ENCODE results near the gene AP3B2.
A peak's percentile ranks its signal among the peaks of the same experiment; 100 is the strongest.

Gene AP3B2, protein sequence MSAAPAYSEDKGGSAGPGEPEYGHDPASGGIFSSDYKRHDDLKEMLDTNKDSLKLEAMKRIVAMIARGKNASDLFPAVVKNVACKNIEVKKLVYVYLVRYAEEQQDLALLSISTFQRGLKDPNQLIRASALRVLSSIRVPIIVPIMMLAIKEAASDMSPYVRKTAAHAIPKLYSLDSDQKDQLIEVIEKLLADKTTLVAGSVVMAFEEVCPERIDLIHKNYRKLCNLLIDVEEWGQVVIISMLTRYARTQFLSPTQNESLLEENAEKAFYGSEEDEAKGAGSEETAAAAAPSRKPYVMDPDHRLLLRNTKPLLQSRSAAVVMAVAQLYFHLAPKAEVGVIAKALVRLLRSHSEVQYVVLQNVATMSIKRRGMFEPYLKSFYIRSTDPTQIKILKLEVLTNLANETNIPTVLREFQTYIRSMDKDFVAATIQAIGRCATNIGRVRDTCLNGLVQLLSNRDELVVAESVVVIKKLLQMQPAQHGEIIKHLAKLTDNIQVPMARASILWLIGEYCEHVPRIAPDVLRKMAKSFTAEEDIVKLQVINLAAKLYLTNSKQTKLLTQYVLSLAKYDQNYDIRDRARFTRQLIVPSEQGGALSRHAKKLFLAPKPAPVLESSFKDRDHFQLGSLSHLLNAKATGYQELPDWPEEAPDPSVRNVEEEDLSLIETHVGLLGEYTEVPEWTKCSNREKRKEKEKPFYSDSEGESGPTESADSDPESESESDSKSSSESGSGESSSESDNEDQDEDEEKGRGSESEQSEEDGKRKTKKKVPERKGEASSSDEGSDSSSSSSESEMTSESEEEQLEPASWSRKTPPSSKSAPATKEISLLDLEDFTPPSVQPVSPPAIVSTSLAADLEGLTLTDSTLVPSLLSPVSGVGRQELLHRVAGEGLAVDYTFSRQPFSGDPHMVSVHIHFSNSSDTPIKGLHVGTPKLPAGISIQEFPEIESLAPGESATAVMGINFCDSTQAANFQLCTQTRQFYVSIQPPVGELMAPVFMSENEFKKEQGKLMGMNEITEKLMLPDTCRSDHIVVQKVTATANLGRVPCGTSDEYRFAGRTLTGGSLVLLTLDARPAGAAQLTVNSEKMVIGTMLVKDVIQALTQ

DNA sequence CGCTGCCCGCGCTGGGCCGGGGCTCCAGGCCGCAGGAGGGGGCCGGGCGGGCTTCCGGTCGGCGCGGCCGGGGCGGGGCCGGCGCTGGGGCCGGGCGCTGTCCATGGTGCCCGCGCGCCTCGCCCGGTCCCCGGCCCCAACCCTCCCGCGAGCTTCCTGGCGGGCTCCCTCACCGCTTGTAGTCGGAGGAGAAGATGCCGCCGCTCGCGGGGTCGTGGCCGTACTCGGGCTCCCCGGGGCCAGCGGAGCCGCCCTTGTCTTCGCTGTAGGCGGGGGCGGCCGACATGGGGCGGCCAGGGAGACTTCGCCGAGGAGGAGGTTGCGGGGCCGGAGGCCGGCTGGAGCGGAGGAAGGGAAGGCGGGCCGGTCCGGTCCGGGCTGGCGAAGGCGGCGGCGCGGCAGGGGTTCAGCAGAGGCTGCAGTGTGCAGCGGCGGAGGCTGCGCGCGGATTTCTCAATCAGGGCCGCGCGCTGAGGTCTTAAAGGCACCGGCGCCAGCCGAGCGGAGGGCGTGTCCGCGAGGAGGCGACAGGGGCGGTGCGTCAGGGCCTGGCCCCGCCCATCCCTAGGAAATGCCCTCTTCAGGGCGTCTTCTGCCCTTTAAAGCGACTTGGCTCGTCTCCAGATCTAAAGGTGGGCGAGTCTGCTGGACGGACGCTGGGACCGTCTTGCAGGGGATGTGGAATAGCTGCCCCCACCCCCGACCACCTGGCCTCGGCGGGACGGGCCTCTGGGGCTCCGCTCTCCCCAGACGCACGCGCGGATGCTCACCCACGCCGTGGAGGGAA is at the start of gene AP3B2:
TSS of gene AP3B2 (minus strand) at position 455 of the 787 bp plus-strand sequence. CDS start at position 286, 169 bp downstream.
- peak within 1 kb of the TSS; percentile 87 for H3K9ac ChIP-seq (ENCODE audit: low read depth, low read length)
- peaks cover 10% of the 10 kb centered on the region; the same call in 1 of the 2 replicates for H3K4me1 ChIP-seq (ENCODE audit: insufficient read depth, low read length)
- H3K9me3 ChIP-seq (ENCODE audit: control insufficient read depth, insufficient read depth, low read length): no peaks in the 10 kb centered on the region
- no peaks in the 10 kb centered on the region for H3K36me3 ChIP-seq (ENCODE audit: insufficient read depth, low read length)

DNA sequence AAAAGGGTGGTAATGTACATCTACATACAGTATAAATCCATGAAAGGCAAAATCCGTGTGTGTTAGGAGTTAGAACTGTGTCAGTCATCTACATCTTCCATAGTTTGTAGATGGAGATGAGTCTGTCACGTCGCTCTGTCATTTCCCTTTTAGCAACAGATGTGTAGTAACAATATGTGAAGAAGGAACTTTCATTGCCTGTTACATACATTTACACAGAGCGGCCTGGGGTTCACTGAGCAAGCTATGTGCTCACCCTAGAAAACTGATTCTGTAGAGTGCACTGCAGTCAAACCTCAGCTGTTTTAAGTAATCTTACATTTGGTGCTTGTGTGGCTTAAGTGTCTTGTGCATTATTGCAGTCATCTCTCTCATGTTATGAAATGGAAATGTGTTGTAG is 41.6 kb upstream of the AP3B2 start:
- H3K36me3 ChIP-seq (ENCODE audit: insufficient read depth, low read length): peaks cover 12% of the 10 kb centered on the region
- peaks cover 7% of the 10 kb centered on the region for H3K4me1 ChIP-seq (ENCODE audit: insufficient read depth, low read length)
- no peaks in the 10 kb centered on the region for H3K9me3 ChIP-seq (ENCODE audit: control insufficient read depth, insufficient read depth, low read length)
- H3K9ac ChIP-seq (ENCODE audit: low read depth, low read length): peak overlapping the region; percentile 64

- H3K4me1 ChIP-seq (ENCODE audit: insufficient read depth, low read length): peaks cover 7% of the 10 kb centered on the region
- H3K9ac ChIP-seq (ENCODE audit: low read depth, low read length): peak overlapping the region; percentile 64
- no peaks in the 10 kb centered on the region for H3K9me3 ChIP-seq (ENCODE audit: control insufficient read depth, insufficient read depth, low read length)
- peaks cover 12% of the 10 kb centered on the region for H3K36me3 ChIP-seq (ENCODE audit: insufficient read depth, low read length)
These were observed 41.1 kb upstream of the AP3B2 start for GRCh38 chr15:82750831-82751180.

DNA sequence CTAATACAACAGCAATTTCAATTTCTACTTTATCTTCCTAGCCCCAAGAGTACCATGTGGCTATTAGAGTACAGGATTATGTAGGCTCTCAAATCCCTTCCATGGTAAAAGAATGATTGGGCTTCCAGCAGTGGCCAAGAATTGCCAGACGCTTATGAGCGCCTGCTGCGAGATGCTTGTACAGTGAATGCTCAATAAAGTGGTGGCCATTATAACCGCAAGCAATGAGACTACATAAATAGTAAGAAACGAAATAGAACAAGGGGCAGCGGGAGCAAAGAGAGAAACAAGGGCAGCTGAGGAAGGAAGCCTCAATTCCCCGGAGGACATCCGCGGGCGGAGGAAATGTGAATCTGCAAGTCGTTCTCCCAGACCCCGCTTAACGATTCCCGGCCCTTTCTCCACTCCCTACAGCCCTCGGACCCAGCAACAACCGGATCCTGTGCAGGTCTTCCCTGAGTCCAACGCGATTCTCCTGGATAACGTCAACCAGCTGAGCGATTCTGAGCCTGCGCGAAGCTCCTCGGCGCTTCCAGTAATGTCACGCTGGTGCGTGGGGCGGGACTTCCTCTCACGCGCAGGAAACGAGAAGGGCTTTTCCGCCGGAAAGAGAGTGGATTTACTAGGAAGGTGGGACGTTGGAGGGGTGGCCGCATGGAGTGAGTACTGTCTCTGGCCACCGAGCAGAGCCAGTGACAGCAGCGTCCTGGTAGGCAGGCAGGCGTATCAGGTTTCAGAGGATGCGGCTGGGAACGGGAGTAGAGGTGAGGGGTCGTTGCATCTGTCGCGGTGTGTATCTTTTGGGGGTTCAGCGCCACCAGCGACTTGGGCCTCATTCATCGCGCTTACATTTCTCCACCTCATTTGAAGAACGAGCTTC is 40.5 kb upstream of the AP3B2 start:
- H3K4me1 ChIP-seq (ENCODE audit: insufficient read depth, low read length): peaks cover 7% of the 10 kb centered on the region
- peaks cover 12% of the 10 kb centered on the region for H3K36me3 ChIP-seq (ENCODE audit: insufficient read depth, low read length)
- H3K9ac ChIP-seq (ENCODE audit: low read depth, low read length): peak overlapping the region; percentile 64
- no peaks in the 10 kb centered on the region for H3K9me3 ChIP-seq (ENCODE audit: control insufficient read depth, insufficient read depth, low read length)

DNA sequence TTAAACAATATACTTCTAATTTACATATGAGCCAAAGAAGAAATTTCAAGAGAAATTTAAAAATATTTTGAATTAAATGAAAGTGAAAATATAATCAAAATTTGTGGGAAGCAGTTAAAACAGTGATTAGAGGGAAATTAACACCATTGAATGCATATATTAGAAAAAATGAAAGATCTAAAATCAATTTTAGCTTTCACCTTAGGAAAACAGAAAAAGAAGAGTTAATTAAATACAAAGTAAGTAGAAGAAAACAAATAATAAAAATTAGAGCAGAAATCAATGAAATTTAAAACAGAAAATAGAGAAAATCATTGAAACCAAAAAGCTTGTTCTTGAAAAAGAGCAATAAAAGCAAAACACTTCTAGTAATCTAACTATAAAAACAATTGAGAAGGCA is 38.6 kb upstream of the AP3B2 start:
- H3K9ac ChIP-seq (ENCODE audit: low read depth, low read length): no peak overlapping the region
- no peaks in the 10 kb centered on the region for H3K9me3 ChIP-seq (ENCODE audit: control insufficient read depth, insufficient read depth, low read length)
- H3K4me1 ChIP-seq (ENCODE audit: insufficient read depth, low read length): peaks cover 7% of the 10 kb centered on the region
- 0 out of 2 replicates have a peak, but pooled peaks cover 4% of the 10 kb centered on the region for H3K36me3 ChIP-seq (ENCODE audit: insufficient read depth, low read length)

DNA sequence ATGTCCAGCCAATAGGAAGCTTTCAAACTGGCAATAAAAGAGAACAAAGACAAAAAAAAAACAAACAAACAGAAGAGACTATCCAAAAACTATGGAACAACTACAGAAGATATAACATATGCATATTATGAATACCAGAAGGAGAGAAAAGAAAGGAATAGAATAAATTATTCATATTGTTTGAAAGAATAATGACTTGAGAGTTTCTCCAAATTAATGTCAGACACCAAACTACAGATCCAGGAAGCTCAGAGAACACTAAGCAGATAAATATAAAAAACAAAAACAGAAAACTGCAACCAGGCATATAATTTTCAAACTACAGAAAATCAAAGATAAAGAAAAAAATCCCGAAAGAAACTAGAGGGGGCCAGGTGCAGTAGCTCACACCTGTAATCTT is 34.1 kb upstream of the AP3B2 start:
- H3K36me3 ChIP-seq (ENCODE audit: insufficient read depth, low read length): no peaks in the 10 kb centered on the region

GRCh38 chr15:82742134-82742533 is 32.5 kb upstream of the AP3B2 start:
- Histone ChIP-seq H3K9me3 (ENCODE audit: control insufficient read depth, insufficient read depth, low read length) (no peaks in the 10 kb centered on the region), H3K4me1 (ENCODE audit: insufficient read depth, low read length) (peaks cover 13% of the 10 kb centered on the region), H3K36me3 (ENCODE audit: insufficient read depth, low read length) (no peaks in the 10 kb centered on the region), H3K9ac (ENCODE audit: low read depth, low read length) (no peak overlapping the region)

More for the DNA sequence above, 34.1 kb upstream of the AP3B2 start:
- Histone ChIP-seq H3K9ac (ENCODE audit: low read depth, low read length) (no peak overlapping the region), H3K9me3 (ENCODE audit: control insufficient read depth, insufficient read depth, low read length) (no peaks in the 10 kb centered on the region), H3K4me1 (ENCODE audit: insufficient read depth, low read length) (peaks cover 13% of the 10 kb centered on the region)

DNA sequence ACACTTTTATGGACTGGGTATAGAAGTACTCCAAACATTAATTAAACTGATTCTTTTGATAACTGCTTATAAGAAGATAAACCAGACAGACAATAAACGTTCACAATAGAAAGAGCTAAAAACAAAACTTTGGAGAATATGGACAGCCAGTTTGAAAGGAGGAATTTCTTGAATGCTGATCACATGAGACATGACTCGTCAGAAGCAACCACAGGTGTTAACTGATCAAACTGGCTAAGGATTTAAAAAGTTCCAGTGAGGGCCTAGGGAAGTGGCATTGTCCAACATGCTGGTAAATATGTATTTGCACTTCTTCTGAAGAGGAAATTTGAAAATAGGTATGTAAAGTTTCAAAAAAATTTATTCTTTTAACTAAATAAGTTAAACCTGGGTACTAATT is 29.4 kb upstream of the AP3B2 start:
- Histone ChIP-seq H3K36me3 (ENCODE audit: insufficient read depth, low read length) (no peaks in the 10 kb centered on the region; the same call in 1 of the 2 replicates), H3K9ac (ENCODE audit: low read depth, low read length) (no peak overlapping the region), H3K9me3 (ENCODE audit: control insufficient read depth, insufficient read depth, low read length) (no peaks in the 10 kb centered on the region), H3K4me1 (ENCODE audit: insufficient read depth, low read length) (peaks cover 13% of the 10 kb centered on the region)

DNA sequence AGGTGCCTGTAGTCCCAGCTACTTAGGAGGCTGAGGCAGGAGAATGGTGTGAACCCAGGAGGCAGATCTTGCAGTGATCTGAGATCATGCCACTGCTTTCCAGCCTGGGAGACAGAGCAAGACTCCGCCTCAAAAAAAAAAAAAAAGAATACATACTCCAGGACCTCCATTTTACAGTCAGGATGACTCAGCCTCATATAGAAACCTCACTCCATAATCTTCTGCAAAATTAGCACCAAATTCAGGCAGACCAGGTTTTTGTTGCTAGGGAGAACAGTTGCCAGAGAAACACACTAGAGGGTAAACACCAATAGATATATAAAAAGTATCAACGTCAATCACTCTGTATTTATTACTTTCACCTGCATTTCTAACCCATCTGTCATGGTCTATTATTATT is 28.3 kb upstream of the AP3B2 start:
- peaks cover 13% of the 10 kb centered on the region for H3K4me1 ChIP-seq (ENCODE audit: insufficient read depth, low read length)
- no peaks in the 10 kb centered on the region for H3K9me3 ChIP-seq (ENCODE audit: control insufficient read depth, insufficient read depth, low read length)
- H3K9ac ChIP-seq (ENCODE audit: low read depth, low read length): no peak overlapping the region
- H3K36me3 ChIP-seq (ENCODE audit: insufficient read depth, low read length): no peaks in the 10 kb centered on the region; the same call in 1 of the 2 replicates

- Histone ChIP-seq H3K9me3 (ENCODE audit: control insufficient read depth, insufficient read depth, low read length) (no peaks in the 10 kb centered on the region), H3K9ac (ENCODE audit: low read depth, low read length) (no peak overlapping the region), H3K4me1 (ENCODE audit: insufficient read depth, low read length) (no peaks in the 10 kb centered on the region), H3K36me3 (ENCODE audit: insufficient read depth, low read length) (no peaks in the 10 kb centered on the region; the same call in 1 of the 2 replicates)
These were observed 21.9 kb upstream of the AP3B2 start for GRCh38 chr15:82731527-82731926.

DNA sequence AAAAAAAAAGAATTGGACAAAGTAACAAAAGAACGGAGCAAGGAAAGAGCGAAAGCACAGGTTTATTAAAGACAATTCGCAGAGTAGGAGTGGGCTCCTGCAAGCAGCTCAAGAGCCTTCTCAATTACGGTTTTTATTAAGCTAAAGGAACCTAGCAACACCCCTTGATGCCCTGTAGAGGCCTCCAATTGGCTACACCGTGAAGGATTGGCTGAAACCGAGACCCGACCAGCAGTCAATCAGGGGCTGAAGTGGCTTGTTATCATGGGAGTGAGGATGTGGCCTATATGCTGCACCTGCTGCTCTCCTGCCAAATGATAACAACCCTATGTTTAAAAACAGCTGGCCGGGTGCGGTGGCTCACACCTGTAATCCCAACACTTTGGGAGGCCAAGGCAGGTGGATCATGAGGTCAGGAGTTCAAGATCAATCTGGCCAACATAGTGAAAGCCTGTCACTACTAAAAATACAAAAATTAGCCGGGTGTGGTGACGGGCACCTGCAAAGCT is 20.4 kb upstream of the AP3B2 start:
- H3K9me3 ChIP-seq (ENCODE audit: control insufficient read depth, insufficient read depth, low read length): no peaks in the 10 kb centered on the region
- no peak overlapping the region for H3K9ac ChIP-seq (ENCODE audit: low read depth, low read length)
- no peaks in the 10 kb centered on the region; the same call in 1 of the 2 replicates for H3K36me3 ChIP-seq (ENCODE audit: insufficient read depth, low read length)
- H3K4me1 ChIP-seq (ENCODE audit: insufficient read depth, low read length): no peaks in the 10 kb centered on the region

- Histone ChIP-seq H3K9ac (ENCODE audit: low read depth, low read length) (no peak overlapping the region), H3K9me3 (ENCODE audit: control insufficient read depth, insufficient read depth, low read length) (no peaks in the 10 kb centered on the region), H3K4me1 (ENCODE audit: insufficient read depth, low read length) (no peaks in the 10 kb centered on the region), H3K36me3 (ENCODE audit: insufficient read depth, low read length) (no peaks in the 10 kb centered on the region)
These were observed 17.1 kb upstream of the AP3B2 start for GRCh38 chr15:82726816-82727215.

GRCh38 chr15:82715003-82715402 is 5.3 kb upstream of the AP3B2 start:
- Histone ChIP-seq H3K9ac (ENCODE audit: low read depth, low read length) (no peak overlapping the region), H3K4me1 (ENCODE audit: insufficient read depth, low read length) (no peaks in the 10 kb centered on the region), H3K36me3 (ENCODE audit: insufficient read depth, low read length) (no peaks in the 10 kb centered on the region), H3K9me3 (ENCODE audit: control insufficient read depth, insufficient read depth, low read length) (no peaks in the 10 kb centered on the region)
